HG02870 (cell line): Measurements from ENCODE around the gene CATSPER4.
"Not testable (repeated sequence)": the region's sequence is repeated elsewhere in the genome, so short reads cannot be mapped to it uniquely, and the experiment has no call there.

ENCODE experiments used
- ATAC-seq: cut with Tn5 transposase; IDR thresholded peaks from one replicate; pipeline ENCODE4 v1.9.1; 2021; ENCODE audit warnings: mild to moderate bottlenecking, moderate library complexity; ENCODE audit not compliant: unreplicated experiment

Gene CATSPER4

DNA sequence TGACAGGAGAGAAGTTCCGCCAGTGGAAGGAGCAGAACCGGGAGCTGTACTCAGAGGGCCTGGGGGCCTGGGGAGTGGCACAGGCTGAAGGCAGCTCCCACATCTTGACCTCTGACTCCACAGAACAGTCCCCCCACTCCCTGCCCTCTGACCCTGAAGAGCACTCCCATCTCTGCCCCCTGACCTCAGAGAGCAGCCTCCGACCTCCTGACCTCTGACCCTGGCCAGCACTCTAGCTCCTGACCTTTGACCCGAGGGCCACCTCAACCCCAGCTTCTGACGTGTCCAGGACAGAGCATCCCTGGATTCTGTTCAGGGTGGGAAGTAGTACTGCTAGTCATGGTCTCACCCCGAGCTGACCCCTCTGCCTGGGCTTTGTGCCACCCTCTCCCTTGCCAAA is 1.1 kb upstream of the CATSPER4 start:
- ATAC-seq: no peak

DNA sequence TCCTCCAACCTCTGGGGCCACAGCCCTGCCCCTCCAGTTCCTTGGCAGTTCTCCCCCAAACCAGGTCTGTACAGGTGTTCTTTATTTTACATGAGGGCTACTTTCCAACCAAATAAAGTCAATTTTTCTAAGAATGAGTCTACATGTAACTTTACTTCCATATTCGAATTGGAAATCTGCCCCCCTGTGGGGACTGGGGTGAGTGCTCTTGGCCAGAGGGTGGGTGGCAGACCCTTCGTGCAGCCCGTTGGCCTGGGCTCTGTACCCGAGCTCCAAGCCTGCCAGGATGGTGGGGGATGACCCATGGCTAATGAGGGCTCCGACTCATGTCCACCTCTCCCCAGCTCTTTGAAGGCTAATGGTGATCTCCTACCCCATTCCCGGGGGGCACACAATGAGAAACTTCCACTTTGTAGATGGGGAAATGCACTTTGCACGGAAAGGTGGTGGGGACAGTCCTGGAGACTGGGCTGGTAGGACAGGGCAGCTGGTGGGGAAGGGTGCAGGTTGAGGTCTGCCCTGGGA is 589 bp upstream of the CATSPER4 start:
- ATAC-seq: no peak

DNA sequence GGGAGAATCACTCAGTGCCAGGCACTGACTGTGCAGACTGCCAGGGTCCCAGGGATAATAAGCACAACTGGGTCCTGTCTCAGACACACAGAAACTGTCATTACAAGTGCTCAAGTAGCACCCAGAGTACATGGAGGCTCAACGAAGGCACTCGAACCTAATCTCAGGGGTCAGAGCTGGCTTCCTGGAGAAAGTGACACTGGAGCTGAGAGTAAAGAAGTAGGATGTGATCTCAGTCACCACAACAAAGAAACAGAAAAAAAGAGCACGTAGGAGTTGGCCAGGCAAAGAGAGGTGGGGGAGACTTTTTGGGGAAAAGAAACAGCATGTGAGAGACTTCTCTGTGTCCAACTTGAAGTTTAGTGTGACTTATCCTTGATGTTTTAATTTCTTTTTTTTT is 1.3 kb downstream of the CATSPER4 start:
- ATAC-seq: no peak

DNA sequence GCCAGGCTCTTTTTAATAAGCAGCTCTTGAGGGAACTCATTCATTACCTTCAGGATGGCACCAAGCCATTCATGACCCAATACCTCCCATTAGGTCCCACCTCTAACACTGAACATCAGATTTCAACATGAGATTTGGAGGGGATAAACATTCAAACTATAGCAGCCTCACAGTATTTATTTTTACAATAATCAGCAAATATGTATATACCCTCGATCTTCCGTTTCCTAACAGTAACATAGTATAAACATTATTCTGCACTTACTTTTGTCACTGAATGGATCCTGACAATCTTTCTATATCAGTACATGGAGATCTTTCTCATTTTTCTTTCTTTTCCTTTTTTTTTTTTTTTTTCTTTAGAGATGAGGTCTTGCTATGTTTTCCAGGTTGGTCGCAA is 5.4 kb downstream of the CATSPER4 start:
- no peak for ATAC-seq

DNA sequence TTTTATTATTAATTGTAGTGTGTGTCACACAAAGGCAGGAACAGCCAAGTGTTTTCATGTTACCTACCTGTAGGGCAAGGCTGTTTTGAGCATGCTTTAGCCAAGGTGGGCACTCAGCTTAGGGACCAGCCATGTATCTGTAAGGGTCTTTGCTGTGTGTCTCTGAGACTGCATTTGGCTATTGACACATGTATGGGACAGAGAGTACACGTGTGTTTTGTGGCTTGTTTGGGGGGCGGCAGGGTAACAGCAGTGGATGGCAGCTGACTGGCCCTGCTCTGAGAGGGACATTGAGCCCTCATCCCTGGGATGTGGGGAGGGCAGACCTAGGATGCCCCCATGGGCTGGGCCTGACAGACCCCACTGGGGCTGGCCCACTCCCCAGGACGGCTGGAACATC is 6.9 kb downstream of the CATSPER4 start:
- ATAC-seq: no peak

DNA sequence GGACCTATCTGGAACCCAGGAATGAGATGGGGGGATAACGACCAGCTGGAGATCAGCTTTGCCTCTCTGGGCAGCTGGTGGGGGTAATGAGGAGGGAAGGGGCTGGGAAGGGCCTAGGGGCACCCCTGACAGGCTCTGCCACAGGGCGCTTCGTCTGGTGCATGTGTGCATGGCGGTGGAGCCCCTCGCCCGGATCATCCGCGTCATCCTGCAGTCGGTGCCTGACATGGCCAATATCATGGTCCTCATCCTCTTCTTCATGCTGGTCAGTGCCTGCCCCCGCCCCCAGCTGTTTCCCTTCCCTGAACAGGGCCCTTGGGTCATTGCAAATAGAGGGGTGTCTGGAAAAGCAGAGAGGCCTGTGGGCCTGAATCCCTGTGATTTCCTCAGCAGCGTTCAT is 7.4 kb downstream of the CATSPER4 start:
- ATAC-seq: no peak

DNA sequence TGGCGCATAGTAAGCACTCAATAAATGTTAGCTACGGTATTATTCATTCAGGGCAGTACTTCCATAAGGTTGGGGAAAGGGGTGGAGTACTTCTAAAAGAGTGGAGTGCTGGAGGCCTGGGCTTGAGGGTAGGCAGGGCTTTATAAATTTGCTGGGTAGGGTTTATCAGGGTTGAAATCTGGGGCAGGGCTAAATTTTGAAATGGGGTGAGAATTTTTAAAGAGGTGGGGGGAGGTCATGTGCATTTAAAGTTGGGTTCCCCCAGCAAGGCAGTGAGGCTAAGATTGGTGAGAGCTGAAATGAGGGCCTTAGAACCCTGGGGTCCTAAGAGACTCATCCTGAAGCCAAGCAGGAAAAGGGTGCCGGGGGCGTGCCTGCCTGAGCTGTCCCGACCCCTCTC is 10.0 kb downstream of the CATSPER4 start:
- no peak for ATAC-seq

DNA sequence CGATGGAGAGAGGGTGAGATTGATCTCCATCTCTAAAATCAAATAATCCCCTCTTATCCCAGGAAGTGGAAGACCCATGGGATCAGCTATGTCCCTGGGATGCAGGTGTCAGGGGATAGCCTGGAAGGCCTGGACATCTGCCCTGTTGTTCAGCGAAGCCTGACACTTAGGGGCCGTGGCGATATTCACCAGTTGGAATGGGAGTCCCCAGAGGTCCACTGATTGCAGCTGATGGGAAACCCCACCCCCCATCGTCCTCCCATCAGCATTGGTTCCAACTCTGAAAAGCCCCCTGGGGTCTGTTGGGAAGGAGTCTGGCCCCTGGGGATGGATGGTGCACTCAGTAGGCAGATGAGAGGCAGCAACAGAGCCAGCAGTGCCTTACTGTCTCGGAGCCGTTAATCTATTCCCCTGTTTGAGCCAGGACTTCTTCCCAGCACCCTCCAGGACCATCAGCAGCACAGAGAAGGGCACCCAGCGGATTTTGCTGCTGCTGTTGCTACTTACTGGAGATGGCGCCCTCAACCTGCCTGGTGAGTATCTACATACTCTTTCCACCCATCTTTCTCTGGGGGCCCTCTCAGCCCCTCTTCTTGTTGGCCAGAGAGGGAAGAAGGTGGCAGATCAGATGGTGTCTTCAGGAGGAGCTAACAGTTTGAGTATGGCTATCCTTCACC is 13.4 kb downstream of the CATSPER4 start:
- no peak for ATAC-seq

DNA sequence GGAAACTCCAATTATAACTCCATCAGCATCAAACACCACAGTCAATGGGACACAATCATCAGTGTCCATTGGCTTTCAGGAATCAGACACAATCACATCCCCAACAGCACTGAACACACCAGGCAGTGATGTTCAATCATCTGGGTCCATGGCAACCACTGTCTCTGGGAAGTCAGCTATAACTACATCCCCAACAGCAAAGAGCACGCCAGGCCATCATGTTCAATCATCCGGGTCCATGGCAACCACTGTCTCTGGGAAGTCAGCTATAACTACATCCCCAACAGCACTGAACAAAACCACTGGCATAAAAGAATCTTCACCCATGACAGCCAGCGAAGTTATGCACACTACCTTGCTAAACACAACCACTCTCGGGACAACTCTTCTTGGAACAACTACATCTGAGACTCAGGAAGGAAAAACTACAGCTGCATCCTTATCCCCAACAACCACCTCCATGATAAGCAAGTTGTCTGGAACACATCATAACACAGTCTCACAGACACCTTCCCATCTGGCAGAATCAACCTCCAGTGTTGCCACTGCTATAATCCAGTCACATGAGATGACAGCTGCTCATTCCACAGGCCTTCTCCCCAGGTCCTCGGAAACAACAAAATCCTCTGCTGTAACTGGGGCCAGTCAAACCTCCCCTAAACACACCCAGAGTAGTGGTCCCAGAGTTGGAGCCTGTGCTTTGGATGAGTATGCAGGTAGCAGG is 19.9 kb downstream of the CATSPER4 start:
- no peak for ATAC-seq

DNA sequence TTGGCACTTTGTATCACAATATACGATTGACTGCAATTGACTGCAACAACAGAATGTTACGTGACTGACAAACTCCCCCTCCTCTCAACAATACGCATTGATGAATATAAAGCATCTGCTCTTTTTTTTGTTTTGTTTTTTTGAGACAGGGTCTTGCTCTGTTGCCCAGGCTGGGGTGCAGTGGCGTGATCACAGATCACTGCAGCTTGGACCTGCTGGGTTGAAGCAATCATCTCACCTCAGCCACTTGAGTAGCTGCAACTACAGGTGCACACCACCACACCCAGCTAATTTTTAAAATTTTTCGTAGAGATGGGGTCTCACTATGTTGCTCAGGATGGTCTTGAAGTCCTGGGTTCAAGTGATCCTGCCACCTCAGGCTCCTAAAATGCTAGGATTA is 22.3 kb downstream of the CATSPER4 start:
- no peak for ATAC-seq

DNA sequence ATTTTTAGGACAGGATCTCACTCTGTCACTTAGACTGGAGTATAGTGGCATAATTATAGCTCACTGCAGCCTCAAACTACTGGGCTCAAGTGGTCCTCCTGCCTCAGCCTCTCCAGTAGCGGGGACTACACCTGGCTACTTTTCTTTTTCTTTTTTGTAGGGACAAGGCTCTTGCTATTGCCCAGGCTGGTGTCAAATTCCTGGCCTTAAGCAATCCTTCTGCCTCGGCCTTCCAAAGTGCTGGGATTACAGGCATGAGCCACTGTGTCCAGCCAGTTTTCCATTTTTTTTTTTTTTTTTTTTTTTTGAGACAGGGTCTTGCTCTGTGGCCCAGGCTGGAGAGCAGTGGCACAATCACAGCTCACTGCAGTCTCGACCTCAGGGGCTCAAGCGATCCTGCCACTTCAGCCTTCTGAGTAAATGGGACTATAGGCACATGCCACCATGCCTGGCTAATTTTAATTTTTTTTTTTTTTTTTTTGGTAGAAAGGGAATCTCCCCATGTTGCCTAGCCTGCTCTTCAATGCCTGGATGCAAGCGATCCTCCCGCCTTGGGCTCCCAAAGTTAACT is 23.0 kb downstream of the CATSPER4 start:
- no peak for ATAC-seq

DNA sequence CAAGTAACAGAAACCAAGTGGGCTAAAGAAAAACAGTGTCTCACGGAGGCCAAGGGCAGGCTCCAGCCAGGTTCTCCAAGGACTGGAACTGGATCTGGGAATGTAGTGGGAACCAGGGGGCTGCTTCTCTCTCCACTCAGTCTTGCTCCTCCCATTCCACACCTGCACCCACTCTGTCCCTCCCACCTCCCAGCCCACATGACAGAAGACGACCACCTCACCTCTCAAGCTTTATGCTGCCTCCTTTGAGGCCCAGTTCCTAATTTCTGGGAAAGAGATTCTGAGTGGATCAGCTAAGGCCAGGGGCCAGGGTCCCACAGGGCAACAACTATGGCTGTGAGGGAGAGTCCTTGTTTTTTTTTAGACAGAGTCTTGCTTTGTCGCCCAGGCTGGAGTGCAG is 24.8 kb downstream of the CATSPER4 start:
- no peak for ATAC-seq

DNA sequence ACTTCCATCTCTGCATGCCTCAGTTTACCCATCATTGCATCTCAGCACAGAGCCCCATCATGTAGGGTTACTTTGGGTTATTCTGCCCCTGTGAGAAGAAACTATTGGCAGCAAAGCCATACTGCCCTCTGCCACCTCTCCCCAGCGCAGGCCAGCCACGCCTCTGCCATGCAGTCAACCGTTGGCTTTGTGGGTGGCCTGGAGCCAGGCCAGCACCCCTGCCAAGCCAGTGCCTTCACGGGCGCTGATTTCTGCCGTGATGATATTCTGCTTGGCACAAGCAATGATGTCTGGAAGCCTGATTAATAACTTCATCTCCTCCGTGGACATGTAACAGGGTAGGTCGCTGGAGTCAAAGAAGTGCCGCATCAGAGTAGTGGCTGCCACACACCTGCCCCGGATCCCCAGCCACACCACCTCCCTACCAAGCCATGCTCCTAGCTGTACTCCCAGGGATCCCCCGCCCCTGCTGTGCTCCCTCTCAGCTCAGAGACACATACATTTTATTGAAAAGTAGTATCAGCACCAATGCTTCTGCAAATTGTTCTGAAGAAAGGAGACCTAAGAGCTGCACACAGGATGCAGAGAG is 28.6 kb downstream of the CATSPER4 start:
- no peak for ATAC-seq

DNA sequence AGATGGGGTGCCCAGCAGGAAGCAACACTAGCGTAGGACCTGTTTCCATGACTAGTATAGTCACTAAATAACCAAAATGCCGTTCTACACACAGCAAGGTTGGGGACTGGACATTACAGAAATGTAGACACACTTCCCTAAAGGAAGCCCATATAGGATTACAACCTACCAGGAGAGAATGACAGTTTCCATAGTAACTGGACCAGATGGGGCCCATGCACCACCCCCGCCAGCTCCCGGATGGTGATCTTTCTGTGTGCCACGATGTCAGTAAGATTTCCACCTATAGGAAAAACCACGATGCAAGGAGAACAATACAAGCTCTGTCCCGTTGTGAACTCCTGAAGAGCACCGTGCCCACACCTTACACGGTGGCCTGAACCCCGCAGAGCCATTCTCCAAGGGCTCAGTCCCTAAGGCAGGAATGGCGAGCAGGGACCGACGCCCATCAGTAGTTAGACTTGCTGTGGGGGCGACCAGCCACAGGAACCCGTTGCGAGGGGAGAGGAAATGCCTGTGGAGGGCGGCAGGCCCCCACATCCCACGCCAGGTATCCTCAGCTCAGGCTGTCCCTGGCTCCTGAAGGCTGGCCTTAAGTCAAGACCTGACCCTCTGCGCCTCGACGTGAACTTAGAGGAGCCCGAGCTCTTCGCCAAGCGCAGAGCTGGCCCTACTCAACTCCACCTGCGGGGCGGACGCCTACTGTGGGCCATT is 30.0 kb downstream of the CATSPER4 start:
- ATAC-seq: no peak

DNA sequence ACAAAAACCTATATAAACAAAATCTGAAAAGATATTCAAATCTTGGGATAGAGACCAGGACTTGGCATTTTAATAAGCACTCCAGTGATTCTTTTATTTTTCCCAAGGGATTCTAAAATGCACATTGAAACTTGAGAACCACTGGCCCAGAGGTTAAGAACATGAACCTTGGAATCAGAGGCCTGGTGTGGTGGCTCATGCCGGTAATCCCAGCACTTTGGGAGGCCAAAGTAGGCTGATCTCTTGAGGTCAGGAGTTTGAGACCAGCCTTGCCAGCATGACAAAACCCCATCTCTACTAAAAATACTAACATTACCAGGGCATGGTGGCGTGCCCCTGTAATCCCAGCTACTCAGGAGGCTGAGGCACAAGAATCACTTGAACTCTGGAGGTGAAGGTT is 30.7 kb downstream of the CATSPER4 start:
- ATAC-seq: no peak

DNA sequence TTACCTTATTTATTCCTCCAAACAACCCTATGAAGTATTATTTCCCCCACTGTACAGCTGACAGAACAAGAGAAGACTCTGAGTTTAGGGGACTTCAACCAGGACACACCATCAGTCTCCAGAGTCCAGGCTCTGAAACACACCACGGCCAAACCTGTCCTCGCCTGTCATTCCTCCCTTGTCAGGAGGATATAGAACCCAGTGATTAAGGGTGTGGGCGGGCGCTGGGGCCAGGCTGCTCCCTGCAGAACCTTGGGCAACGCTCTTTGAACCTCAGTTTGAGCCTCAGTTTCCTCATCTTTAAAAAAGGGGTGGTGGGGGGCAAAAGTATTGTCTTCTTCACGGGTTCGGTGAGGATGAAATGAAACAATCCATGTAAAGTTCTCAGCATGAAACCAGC is 34.2 kb downstream of the CATSPER4 start:
- no peak for ATAC-seq

DNA sequence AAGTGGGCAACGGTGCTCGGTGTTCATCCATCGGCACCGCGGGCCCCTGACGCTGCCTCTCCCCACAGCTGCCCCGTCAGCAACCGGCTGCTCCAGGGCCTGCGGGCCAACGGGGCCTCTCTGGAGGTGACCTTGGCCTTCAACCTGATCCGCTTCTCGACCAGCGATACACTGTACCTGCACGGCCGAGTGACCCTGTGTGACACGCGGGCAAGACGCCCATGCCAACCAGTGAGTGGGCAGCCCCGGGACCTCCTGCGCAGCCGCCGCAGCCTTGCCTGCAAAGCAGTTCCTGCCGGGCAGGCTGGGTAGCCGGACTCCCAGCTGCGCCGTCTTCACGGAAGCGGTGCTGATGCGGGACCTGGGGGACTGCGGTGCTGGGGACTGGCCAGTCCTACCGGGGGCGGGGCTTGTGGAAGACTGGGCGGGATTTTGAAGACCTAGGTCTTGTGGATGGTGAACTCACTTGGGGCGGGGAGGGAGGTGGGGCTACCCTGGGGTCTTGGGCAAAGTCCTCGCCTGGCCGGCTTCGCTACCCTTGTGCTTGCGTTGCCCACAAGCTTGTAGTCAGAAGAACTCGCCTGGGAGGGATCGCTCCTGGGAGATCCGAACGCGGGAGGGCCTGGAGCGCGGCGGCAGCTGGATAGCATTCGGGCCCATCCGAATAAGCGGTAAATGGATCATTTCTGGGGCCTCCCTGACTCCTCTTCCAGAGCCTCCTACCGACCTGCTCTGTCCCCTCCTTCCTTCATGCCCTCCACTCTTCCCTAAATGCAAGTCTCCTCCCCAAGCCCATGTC is 34.8 kb downstream of the CATSPER4 start:
- no peak for ATAC-seq

DNA sequence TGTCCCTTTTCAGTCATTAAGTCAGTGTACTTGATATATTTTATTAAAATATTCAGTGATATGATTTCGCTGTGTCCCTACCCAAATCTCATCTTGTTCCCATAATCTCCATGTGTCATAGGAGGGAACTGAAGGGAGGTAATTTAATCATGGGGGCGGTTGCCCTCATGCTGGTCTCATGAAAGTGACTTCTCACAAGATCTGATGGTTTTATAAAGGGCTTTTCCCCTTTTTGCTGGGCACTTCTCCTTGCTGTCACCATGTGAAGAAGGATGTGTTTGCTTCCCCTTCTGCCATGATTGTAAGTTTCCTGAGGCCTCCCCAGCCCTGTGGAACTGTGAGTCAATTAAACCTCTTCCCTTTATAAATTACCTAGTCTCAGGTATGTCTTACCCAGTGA is 40.3 kb downstream of the CATSPER4 start:
- not testable (repeated sequence) for ATAC-seq

DNA sequence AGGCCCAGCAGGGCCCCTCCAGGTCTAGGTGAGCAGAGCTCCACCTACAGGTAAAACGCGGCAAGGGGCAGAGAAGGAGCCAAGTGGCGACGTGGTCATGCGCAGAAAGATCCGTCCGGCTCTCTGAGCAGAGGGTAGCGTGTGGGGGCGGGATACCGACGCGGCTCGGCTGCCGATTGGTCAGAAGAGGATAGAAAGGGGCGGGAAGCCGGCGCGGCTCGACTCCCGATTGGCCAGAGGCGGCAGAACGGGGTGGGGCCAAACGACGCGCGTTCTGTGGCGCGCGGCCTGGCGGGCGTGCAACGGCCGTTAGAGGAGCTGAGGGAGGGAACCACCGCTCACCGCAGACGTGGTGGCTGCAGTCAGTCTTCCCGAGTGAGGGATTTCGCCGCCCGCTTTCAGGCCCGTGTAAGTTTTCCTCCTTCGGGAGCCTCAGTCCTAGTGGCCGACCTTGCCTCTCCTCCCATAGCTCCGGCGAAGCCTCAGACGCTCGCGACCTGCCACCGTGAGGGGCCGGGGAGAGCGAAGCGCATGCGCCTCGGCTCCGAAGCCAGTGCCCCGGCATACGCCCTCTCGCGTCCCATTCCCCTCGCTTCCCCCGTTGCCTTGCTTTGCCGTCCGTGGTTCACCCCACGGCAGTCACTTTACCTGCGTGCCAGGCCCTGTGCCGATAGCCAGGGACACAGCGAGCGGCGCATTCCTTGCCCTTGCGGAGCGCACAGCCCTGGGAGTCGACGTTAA is 43.7 kb downstream of the CATSPER4 start, which contains the start of gene CEP85:
Gene CEP85 (plus strand): TSS at position 298 of the 741 bp plus-strand sequence. CDS start 5,584 bp downstream, outside the sequence.
- peak; percentile 90 for ATAC-seq
